HepG2 (cell line): ENCODE results near the gene TNFSF12. TPM values are rescaled to one million over a fixed set of nuclear protein-coding genes. Genes with fewer than 3 reads are reported as not detected.
A peak's percentile ranks its signal among the peaks of the same experiment; 100 is the strongest.

Source experiments
- KDM3A ChIP-seq: IDR thresholded peaks from 2 replicates; pipeline ENCODE4 v1.6.1; 2018; ENCODE audit warnings: low read depth, missing compliant biosample characterization
- MNT ChIP-seq: fragments of 450-650 bp; IDR thresholded peaks from 2 replicates; pipeline ENCODE4 v1.6.1; 2016
- POGK ChIP-seq: sonication (generic); formaldehyde crosslinking; conservative IDR thresholded peaks from 2 replicates; pipeline ENCODE4 v1.8.0; 2022; ENCODE audit warnings: mild to moderate bottlenecking, moderate library complexity, missing genetic modification reagents
- REPIN1 ChIP-seq: sonication (generic); formaldehyde crosslinking; IDR thresholded peaks from 2 replicates; pipeline ENCODE4 v1.8.0; 2022; ENCODE audit warnings: missing genetic modification reagents, low read depth, mild to moderate bottlenecking, borderline replicate concordance
- SETDB1 ChIP-seq: sonication (generic); formaldehyde crosslinking; IDR thresholded peaks from 2 replicates; pipeline ENCODE4 v1.5.1; 2020; ENCODE audit warnings: missing genetic modification reagents, mild to moderate bottlenecking, borderline replicate concordance
- SSRP1 ChIP-seq: IDR thresholded peaks from 2 replicates; pipeline ENCODE4 v1.6.1; 2016; ENCODE audit warnings: control low read depth
- USF2 ChIP-seq, 2 experiments: sonication (generic) in 1 of 2; formaldehyde crosslinking in 1 of 2; IDR thresholded peaks; 2 replicates each; pipeline versions ENCODE4 v1.5.1 to v1.6.1; 2011 to 2020; ENCODE audit warnings: borderline replicate concordance in 1 of 2, low read depth in 1 of 2, low read length in 1 of 2, mild to moderate bottlenecking in 1 of 2, missing genetic modification reagents in 1 of 2, moderate library complexity in 1 of 2
- ZBTB1 ChIP-seq: sonication (generic); formaldehyde crosslinking; IDR thresholded peaks from 2 replicates; pipeline ENCODE4 v1.4.0; 2020; ENCODE audit warnings: missing genetic modification reagents, borderline replicate concordance
- ZNF160 ChIP-seq: sonication (generic); formaldehyde crosslinking; IDR thresholded peaks from 2 replicates; pipeline ENCODE4 v1.8.0; 2022; ENCODE audit warnings: mild to moderate bottlenecking, inconsistent platforms, missing genetic modification reagents
- ZNF558 ChIP-seq: sonication (generic); formaldehyde crosslinking; IDR thresholded peaks from 2 replicates; pipeline ENCODE4 v1.9.0; 2022; ENCODE audit warnings: mild to moderate bottlenecking, missing genetic modification reagents, borderline replicate concordance
- ZNF597 ChIP-seq: sonication (generic); formaldehyde crosslinking; IDR thresholded peaks from 2 replicates; pipeline ENCODE4 v1.5.0; 2020; ENCODE audit warnings: missing genetic modification reagents
- ZNF639 ChIP-seq: conservative IDR thresholded peaks from 2 replicates; pipeline ENCODE4 v1.6.1; 2018; ENCODE audit warnings: missing genetic modification reagents
- ZNF790 ChIP-seq: sonication (generic); formaldehyde crosslinking; IDR thresholded peaks from 2 replicates; pipeline ENCODE4 v1.8.0; 2022; ENCODE audit warnings: missing genetic modification reagents, mild to moderate bottlenecking, borderline replicate concordance
- polyA plus RNA-seq, 8 experiments: library from polyadenylated mRNA; depleted of rRNA in 3 of 8; stranded (reverse) in 7 of 8; unstranded in 1 of 8; fragments of >200 nt; fragmentation: Illumina TruSeq in 4 of 8; extraction: Trizol in 4 of 8; gene quantifications; 2 replicates each; pipeline versions ENCODE4 v1.2.1 to v1.2.3, GENCODE V29; 2011 to 2016; ENCODE audit warnings: low read depth in 4 of 8, missing spikeins in 1 of 8, mixed read lengths in 1 of 8; ENCODE audit not compliant: insufficient read depth in 1 of 8
- total RNA-seq, 5 experiments: library from RNA; depleted of rRNA; stranded (reverse); fragments of >200 nt; fragmentation: Illumina TruSeq; extraction: Trizol; gene quantifications; 2 replicates each; pipeline ENCODE4 v1.2.3, GENCODE V29; 2016; ENCODE audit warnings: low read depth in 1 of 5
- TF ChIP-seq, protein P1 (sequence below): sonication (generic); formaldehyde crosslinking; IDR thresholded peaks from 2 replicates; pipeline ENCODE4 v1.8.1; 2023; ENCODE audit warnings: mild to moderate bottlenecking, missing genetic modification reagents
- TF ChIP-seq, protein P2 (sequence below): sonication (generic); formaldehyde crosslinking; IDR thresholded peaks from 2 replicates; pipeline ENCODE4 v1.4.0; 2020; ENCODE audit warnings: missing genetic modification reagents, mild to moderate bottlenecking, borderline replicate concordance

Gene TNFSF12
- total and polyA plus RNA-seq, 2 of the 13 experiments (the other 11 are each of a cell fraction or from before 2014, with no cell fraction given): 0.93 to 7.2 TPM

DNA sequence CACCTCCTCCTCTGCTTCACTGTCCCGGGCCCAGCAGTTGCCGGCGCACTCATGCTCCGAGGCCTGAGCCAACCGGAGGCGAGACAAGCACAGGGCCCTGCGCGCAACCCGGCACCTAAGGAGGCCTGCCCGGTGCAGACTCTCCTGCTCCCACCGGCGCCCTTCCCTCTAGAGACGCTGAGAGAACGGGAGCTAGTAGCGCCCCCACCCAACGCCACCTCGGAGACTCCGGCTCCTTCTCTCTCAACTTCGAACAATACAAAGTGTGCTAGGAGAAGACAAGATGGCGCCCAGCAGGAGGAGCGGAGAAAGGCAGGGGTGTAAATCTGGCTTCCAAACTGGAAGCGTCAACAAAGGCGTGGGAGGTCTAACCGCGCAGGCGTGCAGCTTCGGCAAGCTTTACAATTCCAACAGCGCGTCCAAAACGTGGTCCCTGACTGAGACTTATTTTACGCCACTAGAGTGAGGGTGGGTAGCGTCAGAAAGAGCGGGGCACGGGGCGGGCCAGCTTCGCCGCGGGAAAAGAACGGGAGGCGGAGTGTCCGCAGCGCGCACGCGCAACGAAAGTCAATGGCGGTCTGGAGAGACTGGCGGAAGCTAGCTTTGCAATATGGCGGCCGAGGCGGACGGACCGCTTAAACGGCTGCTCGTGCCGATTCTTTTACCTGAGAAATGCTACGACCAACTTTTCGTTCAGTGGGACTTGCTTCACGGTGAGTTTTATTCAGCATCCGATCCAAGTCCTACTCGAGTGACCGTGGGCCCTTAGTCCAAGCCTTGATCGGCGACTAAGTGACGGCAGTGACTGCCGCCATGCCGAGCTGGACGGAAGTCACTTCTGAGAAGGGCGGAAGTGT is 34.6 kb downstream of the TNFSF12 start, which contains the start of gene MPDU1 (continued):
- TF ChIP-seq, protein P1, sequence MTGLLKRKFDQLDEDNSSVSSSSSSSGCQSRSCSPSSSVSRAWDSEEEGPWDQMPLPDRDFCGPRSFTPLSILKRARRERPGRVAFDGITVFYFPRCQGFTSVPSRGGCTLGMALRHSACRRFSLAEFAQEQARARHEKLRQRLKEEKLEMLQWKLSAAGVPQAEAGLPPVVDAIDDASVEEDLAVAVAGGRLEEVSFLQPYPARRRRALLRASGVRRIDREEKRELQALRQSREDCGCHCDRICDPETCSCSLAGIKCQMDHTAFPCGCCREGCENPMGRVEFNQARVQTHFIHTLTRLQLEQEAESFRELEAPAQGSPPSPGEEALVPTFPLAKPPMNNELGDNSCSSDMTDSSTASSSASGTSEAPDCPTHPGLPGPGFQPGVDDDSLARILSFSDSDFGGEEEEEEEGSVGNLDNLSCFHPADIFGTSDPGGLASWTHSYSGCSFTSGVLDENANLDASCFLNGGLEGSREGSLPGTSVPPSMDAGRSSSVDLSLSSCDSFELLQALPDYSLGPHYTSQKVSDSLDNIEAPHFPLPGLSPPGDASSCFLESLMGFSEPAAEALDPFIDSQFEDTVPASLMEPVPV (CRISPR knock-in tag): peak; percentile 95; the same call in 1 of the 2 replicates
- TF ChIP-seq, protein P2, sequence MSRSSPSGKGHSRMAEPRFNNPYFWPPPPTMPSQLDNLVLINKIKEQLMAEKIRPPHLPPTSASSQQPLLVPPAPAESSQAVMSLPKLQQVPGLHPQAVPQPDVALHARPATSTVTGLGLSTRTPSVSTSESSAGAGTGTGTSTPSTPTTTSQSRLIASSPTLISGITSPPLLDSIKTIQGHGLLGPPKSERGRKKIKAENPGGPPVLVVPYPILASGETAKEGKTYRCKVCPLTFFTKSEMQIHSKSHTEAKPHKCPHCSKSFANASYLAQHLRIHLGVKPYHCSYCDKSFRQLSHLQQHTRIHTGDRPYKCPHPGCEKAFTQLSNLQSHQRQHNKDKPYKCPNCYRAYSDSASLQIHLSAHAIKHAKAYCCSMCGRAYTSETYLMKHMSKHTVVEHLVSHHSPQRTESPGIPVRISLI: no peak
- TF ChIP-seq USF2 (IDR thresholded peaks at IDR 0.05; ENCODE audit: low read depth, low read length) (no peak), USF2 (CRISPR knock-in tag; IDR thresholded peaks at IDR 0.05; ENCODE audit: borderline replicate concordance) (no peak), ZNF597 (CRISPR knock-in tag) (no peak), MNT (no peak), ZNF160 (CRISPR knock-in tag) (no peak; the same call in none of the 2 replicates), ZBTB1 (CRISPR knock-in tag) (no peak), KDM3A (CRISPR knock-in tag) (no peak), ZNF639 (CRISPR knock-in tag) (peak; percentile 52; the same call in 1 of the 2 replicates), REPIN1 (peak; percentile 78), ZNF558 (no peak), ZNF790 (CRISPR knock-in tag) (no peak), SSRP1 (CRISPR knock-in tag) (no peak), POGK (CRISPR knock-in tag) (peak; percentile 76), SETDB1 (CRISPR knock-in tag) (no peak)
